HEK293 (cell line): Measurements from ENCODE around the gene GDF7.
A peak's percentile ranks its signal among the peaks of the same experiment; 100 is the strongest.

Experiments used
- CTCF ChIA-PET: fragments of 350-600 bp; formaldehyde crosslinking; extraction: SDS; loops from one replicate; lab custom pipeline; 2021; ENCODE audit warnings: antibody characterized with exemption; lab: Yijun Ruan, JAX
- POLR2A ChIA-PET: fragments of 300-600 bp; formaldehyde crosslinking; extraction: SDS; loops from one replicate; lab custom pipeline; 2020; ENCODE audit warnings: antibody characterized with exemption, inconsistent platforms; lab: Yijun Ruan, JAX
- H3K27ac ChIP-seq: fragments of 200-500 bp; sonication (Bioruptor generic); 2 replicates; pipeline ENCODE4 v1.5.1; 2014; ENCODE audit warnings: low read depth, low read length, control low read depth, inconsistent platforms; ENCODE audit errors: extremely low read depth
- H3K36me3 ChIP-seq, 2 experiments: fragments of 200-500 bp in 1 of 2; sonication (Bioruptor generic) in 1 of 2; 1 replicate in 1 of 2; 2 replicates in 1 of 2; pipeline ENCODE4 v1.5.1; 2014 to 2017; ENCODE audit warnings: inconsistent platforms in 2 of 2, low read length in 2 of 2; ENCODE audit not compliant: control insufficient read depth in 2 of 2, insufficient read depth in 1 of 2
- H3K4me1 ChIP-seq: fragments of 200-500 bp; sonication (Bioruptor generic); 2 replicates; pipeline ENCODE4 v1.5.1; 2014; ENCODE audit warnings: mild to moderate bottlenecking, low read length, inconsistent platforms; ENCODE audit not compliant: control insufficient read depth, insufficient read depth
- H3K4me3 ChIP-seq: 2 replicates; pipeline ENCODE4 v1.5.1; 2011; ENCODE audit warnings: low read depth, mild to moderate bottlenecking, control low read depth, low read length, moderate library complexity
- H3K9me3 ChIP-seq: fragments of 200-500 bp; sonication (Bioruptor generic); 2 replicates; pipeline ENCODE4 v1.5.1; 2014; ENCODE audit warnings: low read depth, low read length, inconsistent platforms; ENCODE audit not compliant: control insufficient read depth, insufficient read depth
- ATF2 ChIP-seq: fragments of 450-650 bp; formaldehyde crosslinking; IDR thresholded peaks from 2 replicates; pipeline ENCODE4 v1.5.1; 2016; ENCODE audit warnings: missing biosample characterization, missing genetic modification characterization, low read depth
- HOXC10 ChIP-seq: sonication (generic); formaldehyde crosslinking; IDR thresholded peaks from 2 replicates; pipeline ENCODE4 v1.8.1; 2023; ENCODE audit warnings: mild to moderate bottlenecking, missing genetic modification reagents
- PRDM4 ChIP-seq: fragments of 450-650 bp; formaldehyde crosslinking; IDR thresholded peaks from 2 replicates; pipeline ENCODE4 v1.5.1; 2017; ENCODE audit warnings: missing biosample characterization, missing genetic modification characterization
- YY1 ChIP-seq: fragments of 450-650 bp; formaldehyde crosslinking; IDR thresholded peaks from 2 replicates; pipeline ENCODE4 v1.5.1; 2018; ENCODE audit warnings: missing biosample characterization, missing genetic modification characterization
- ZBTB1 ChIP-seq: fragments of 450-650 bp; formaldehyde crosslinking; IDR thresholded peaks from 2 replicates; pipeline ENCODE4 v1.5.1; 2016; ENCODE audit warnings: missing biosample characterization, missing genetic modification characterization
- ZBTB10 ChIP-seq: fragments of 450-650 bp; formaldehyde crosslinking; IDR thresholded peaks from 2 replicates; pipeline ENCODE4 v1.5.1; 2016; ENCODE audit warnings: missing biosample characterization, missing genetic modification characterization
- ZNF146 ChIP-seq: fragments of 450-650 bp; formaldehyde crosslinking; IDR thresholded peaks from 2 replicates; pipeline ENCODE4 v1.5.1; 2016; ENCODE audit warnings: missing biosample characterization, missing genetic modification characterization
- ZNF155 ChIP-seq: fragments of 450-650 bp; formaldehyde crosslinking; IDR thresholded peaks from 2 replicates; pipeline ENCODE4 v1.5.1; 2016; ENCODE audit warnings: missing biosample characterization, missing genetic modification characterization
- ZNF274 ChIP-seq, 2 experiments: fragments of 200-500 bp in 1 of 2; fragments of 450-650 bp in 1 of 2; sonication (Bioruptor generic) in 1 of 2; formaldehyde crosslinking in 1 of 2; IDR thresholded peaks; 2 replicates each; pipeline versions ENCODE4 v1.5.1 to v1.6.1; 2014 to 2016; ENCODE audit warnings: borderline replicate concordance in 1 of 2, inconsistent platforms in 1 of 2, low read length in 1 of 2, missing biosample characterization in 1 of 2, missing genetic modification characterization in 1 of 2
- ZNF292 ChIP-seq: fragments of 450-650 bp; formaldehyde crosslinking; IDR thresholded peaks from 2 replicates; pipeline ENCODE4 v1.5.1; 2016; ENCODE audit warnings: low read depth, missing biosample characterization, missing genetic modification characterization, borderline replicate concordance
- ZNF341 ChIP-seq: fragments of 450-650 bp; formaldehyde crosslinking; IDR thresholded peaks from 2 replicates; pipeline ENCODE4; 2016; ENCODE audit warnings: low read depth, missing biosample characterization, missing genetic modification characterization
- ZNF548 ChIP-seq: fragments of 450-650 bp; formaldehyde crosslinking; IDR thresholded peaks from 2 replicates; pipeline ENCODE4 v1.5.1; 2016; ENCODE audit warnings: missing biosample characterization, missing genetic modification characterization
- ZNF560 ChIP-seq: fragments of 450-650 bp; formaldehyde crosslinking; IDR thresholded peaks from 2 replicates; pipeline ENCODE4 v1.5.1; 2017; ENCODE audit warnings: missing biosample characterization, missing genetic modification characterization, borderline replicate concordance
- ZNF596 ChIP-seq: fragments of 450-650 bp; IDR thresholded peaks from 2 replicates; pipeline ENCODE4 v1.5.0; 2018; ENCODE audit warnings: missing biosample characterization, mild to moderate bottlenecking, missing genetic modification characterization, moderate library complexity
- ZNF843 ChIP-seq: fragments of 450-650 bp; formaldehyde crosslinking; IDR thresholded peaks from 2 replicates; pipeline ENCODE4 v1.5.1; 2016; ENCODE audit warnings: missing biosample characterization, missing genetic modification characterization

GDF7 gene

GRCh38 chr2:20664431-20665242 is 2.3 kb upstream of the GDF7 start:
- POLR2A ChIA-PET: interaction anchor here (0.6 kb wide), 1 partner anchor 89 kb away, joined by 3 read pairs; no protein-coding TSS in a partner anchor
- CTCF ChIA-PET: interaction anchor here (0.6 to 6.5 kb wide), 3 partner anchors 14 to 684 kb away, joined by 3 to 147 read pairs (median 57); partner anchors contain the start of gene HS1BP3
- TF ChIP-seq ZNF341 (tag by site-specific recombination) (0 out of 2 replicates have a peak, but pooled peaks have one; percentile 16), ZNF155 (no peak)
- Histone ChIP-seq H3K27ac (no peak overlapping the region), H3K36me3 (peaks cover 0 to 3% of the 10 kb centered on the region in 2 experiments; a peak in 1 of 3 replicates), H3K4me3 (no peak overlapping the region), H3K4me1 (no peaks in the 10 kb centered on the region), H3K9me3 (no peaks in the 10 kb centered on the region)

GRCh38 chr2:20665243-20666004 is 1.5 kb upstream of the GDF7 start:
- POLR2A ChIA-PET: interaction anchor here (1.8 kb wide), 1 partner anchor 14 kb away, joined by 7 read pairs; the partner anchor contains the start of gene HS1BP3
- TF ChIP-seq ATF2: no peak
- no peak for TF ChIP-seq ZNF274 (IDR thresholded peaks at IDR 0.05; ENCODE audit: low read length)
- TF ChIP-seq ZNF274 (tag by site-specific recombination; IDR thresholded peaks at IDR 0.05; ENCODE audit: borderline replicate concordance): no peak
- Histone ChIP-seq H3K36me3 (peaks cover 0 to 9% of the 10 kb centered on the region in 2 experiments; a peak in 1 of 3 replicates), H3K27ac (no peak overlapping the region), H3K4me1 (no peaks in the 10 kb centered on the region), H3K4me3 (no peak overlapping the region), H3K9me3 (no peaks in the 10 kb centered on the region)
- CTCF ChIA-PET: interaction anchor here (0.7 to 6.5 kb wide), 9 partner anchors 10 to 452 kb away, joined by 3 to 147 read pairs (median 5); partner anchors contain the start of gene HS1BP3

- POLR2A ChIA-PET: interaction anchor here (1.8 kb wide), 1 partner anchor 15 kb away, joined by 7 read pairs; the partner anchor contains the start of gene HS1BP3
Observed at GRCh38 chr2:20666005-20666303, 990 bp upstream of the GDF7 start.

GRCh38 chr2:20667151-20667530 is 197 bp downstream of the GDF7 start:
- Histone ChIP-seq H3K27ac (peak overlapping the region; percentile 37; the same call in 1 of the 2 replicates), H3K36me3 (peaks cover 0 to 23% of the 10 kb centered on the region in 2 experiments; a peak in 1 of 3 replicates), H3K4me3 (peak overlapping the region; percentile 49), H3K4me1 (no peaks in the 10 kb centered on the region), H3K9me3 (no peaks in the 10 kb centered on the region)
- POLR2A ChIA-PET: interaction anchor here (1.4 to 1.8 kb wide), 2 partner anchors 16 to 220 kb away, joined by 6 to 7 read pairs; partner anchors contain the start of genes HS1BP3 and RHOB
- CTCF ChIA-PET: interaction anchor here (0.5 to 1.5 kb wide), 5 partner anchors 9 to 295 kb away, joined by 3 to 13 read pairs (median 4); no protein-coding TSS in a partner anchor
- TF ChIP-seq ZNF292 (tag by site-specific recombination) (no peak), ZNF560 (tag by site-specific recombination) (no peak), PRDM4 (tag by site-specific recombination) (no peak), ZBTB1 (no peak), ZNF843 (no peak), ZBTB10 (no peak), ZNF548 (tag by site-specific recombination) (no peak)

More at GRCh38 chr2:20666005-20666303, 990 bp upstream of the GDF7 start:
- Histone ChIP-seq H3K27ac (no peak overlapping the region), H3K4me1 (no peaks in the 10 kb centered on the region), H3K36me3 (peaks cover 0 to 15% of the 10 kb centered on the region in 2 experiments; a peak in 1 of 3 replicates), H3K9me3 (no peaks in the 10 kb centered on the region), H3K4me3 (no peak overlapping the region)
- TF ChIP-seq HOXC10 (no peak), ZNF596 (tag by site-specific recombination) (no peak), ZNF146 (tag by site-specific recombination) (no peak), YY1 (no peak)
- CTCF ChIA-PET: interaction anchor here (0.6 to 1.6 kb wide), 10 partner anchors 10 to 452 kb away, joined by 3 to 13 read pairs (median 4); partner anchors contain the start of gene HS1BP3
